Natural killer cell treated with Interleukin-12 subunit alpha and Interleukin-12 subunit beta and Interleukin-15 and Interleukin-18, amount 100 ng/mL, for 72 hours (primary cell): Measurements from ENCODE around the gene SMOC1. TPM values are rescaled to one million over a fixed set of nuclear protein-coding genes. Genes with fewer than 3 reads are reported as not detected.

Experiments used
- ATAC-seq, 2 donors: fragments of 150-1000 bp; cut with Tn5 transposase in 1 of 2; sonication (Bioruptor Pico), chemical (Tn5 transposase) in 1 of 2; 2 replicates each; pipeline ENCODE4 v1.10.0; 2021
- DNase-seq: peaks from one replicate; pipeline ENCODE4 v3.0.0; 2022; ENCODE audit warnings: low spot score
- H3K27ac Mint-ChIP-seq, 2 donors: 1 replicate in 1 of 2; 2 replicates in 1 of 2; pipeline ENCODE4 v1.8.0; 2022; ENCODE audit warnings: mixed read lengths in 2 of 2, mild to moderate bottlenecking in 1 of 2, moderate library complexity in 1 of 2
- H3K27me3 Mint-ChIP-seq, 2 donors: 1 replicate in 1 of 2; 2 replicates in 1 of 2; pipeline ENCODE4 v1.8.0; 2022; ENCODE audit warnings: mixed read lengths in 2 of 2
- H3K36me3 Mint-ChIP-seq: one replicate; pipeline ENCODE4 v1.8.0; 2022; ENCODE audit warnings: mixed read lengths
- H3K4me1 Mint-ChIP-seq, 2 donors: 1 replicate in 1 of 2; 2 replicates in 1 of 2; pipeline ENCODE4 v1.8.0; 2022; ENCODE audit warnings: low read depth in 2 of 2, mixed read lengths in 2 of 2, mild to moderate bottlenecking in 1 of 2
- H3K4me3 Mint-ChIP-seq: one replicate; pipeline ENCODE4 v1.8.0; 2022; ENCODE audit warnings: mixed read lengths
- H3K9me3 Mint-ChIP-seq: 2 replicates; pipeline ENCODE4 v1.8.0; 2022; ENCODE audit warnings: mixed read lengths
- total RNA-seq, 2 donors: library from RNA; stranded (reverse); gene quantifications; one replicate each; pipeline ENCODE4 v1.2.3, GENCODE V29; 2022

SMOC1 gene
- total RNA-seq, 2 donors from 2014 or later, result not detected

DNA sequence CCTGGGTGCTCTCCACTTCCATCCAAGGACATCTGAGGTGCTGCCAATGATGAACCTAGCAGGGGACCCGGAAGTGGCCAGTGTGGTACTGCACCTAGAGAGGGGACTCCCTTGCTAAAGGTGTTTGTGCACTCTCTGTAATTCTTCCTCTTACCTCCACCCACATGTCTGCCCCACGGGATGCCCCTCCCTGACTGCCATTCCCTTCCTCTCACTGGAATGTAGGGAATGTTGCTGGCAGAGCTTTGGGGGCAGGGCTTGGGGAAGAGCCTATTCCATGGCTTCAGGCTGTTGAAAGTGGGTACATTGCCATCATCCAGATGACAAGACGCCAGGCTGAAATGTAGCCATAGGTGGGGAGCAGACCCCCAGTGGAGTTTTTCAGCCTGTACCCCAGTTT, 153.2 kb downstream of the SMOC1 start:
- ATAC-seq (no peak), DNase-seq (no peak)
- H3K27me3 Mint-ChIP-seq, result peaks cover 3 to 10% of the 10 kb centered on the region in 2 donors
- H3K36me3 Mint-ChIP-seq, result no peaks in the 10 kb centered on the region
- no peak overlapping the region for H3K4me3 Mint-ChIP-seq
- peaks cover 0 to 3% of the 10 kb centered on the region in 2 donors for H3K4me1 Mint-ChIP-seq
- H3K27ac Mint-ChIP-seq, result no peak overlapping the region
- H3K9me3 Mint-ChIP-seq, result no peaks in the 10 kb centered on the region

DNA sequence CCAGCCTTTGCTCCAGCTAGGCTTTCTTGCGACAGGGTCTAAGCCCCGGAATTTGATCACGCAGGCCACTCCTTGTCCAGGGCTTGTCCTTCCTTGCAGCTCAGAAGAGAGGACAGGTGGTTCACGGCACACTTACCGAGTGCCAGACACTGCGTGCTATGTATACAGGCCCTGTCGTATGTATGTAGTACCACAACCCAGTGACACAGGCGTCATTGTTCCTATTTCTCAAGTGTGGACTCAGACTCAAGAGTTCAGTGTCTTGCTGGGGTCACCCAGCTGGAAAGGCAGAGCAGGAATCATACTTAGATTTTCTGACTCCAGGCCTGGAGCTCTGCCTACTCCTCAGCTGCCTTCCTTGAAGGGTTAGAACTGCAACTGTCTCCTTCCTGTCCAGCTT, 153.9 kb downstream of the SMOC1 start:
- Mint-ChIP-seq H3K9me3 (no peaks in the 10 kb centered on the region), H3K27me3 (peaks cover 2 to 10% of the 10 kb centered on the region in 2 donors), H3K27ac (no peak overlapping the region), H3K4me1 (peaks cover 0 to 2% of the 10 kb centered on the region in 2 donors), H3K4me3 (no peak overlapping the region), H3K36me3 (no peaks in the 10 kb centered on the region)
- no peak for ATAC-seq
- no peak for DNase-seq

DNA sequence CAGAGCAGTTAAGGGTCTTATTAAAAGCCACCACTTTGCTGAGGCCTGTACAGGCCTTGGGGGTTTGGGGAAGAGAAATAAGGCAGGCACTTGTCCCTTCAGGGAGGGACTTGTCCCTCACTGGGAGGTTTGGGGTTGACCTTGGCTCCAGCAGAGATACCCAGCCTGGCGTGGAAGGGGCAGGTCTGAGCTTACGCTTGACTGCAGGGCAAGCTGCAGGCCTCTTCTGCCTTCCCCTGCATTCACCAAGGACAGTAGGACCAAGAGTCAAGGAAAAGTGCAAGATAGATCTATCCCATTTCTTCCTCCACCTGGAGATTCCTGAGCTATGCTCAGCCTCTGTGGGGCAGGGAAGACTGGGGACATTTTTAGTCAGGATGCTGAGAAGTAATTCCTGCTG, 154.3 kb downstream of the SMOC1 start:
- Mint-ChIP-seq H3K9me3 (no peaks in the 10 kb centered on the region), H3K4me3 (no peak overlapping the region), H3K27ac (no peak overlapping the region), H3K4me1 (no peaks in the 10 kb centered on the region), H3K27me3 (peaks cover under 1 to 12% of the 10 kb centered on the region in 2 donors), H3K36me3 (no peaks in the 10 kb centered on the region)
- DNase-seq, result no peak
- no peak for ATAC-seq

DNA sequence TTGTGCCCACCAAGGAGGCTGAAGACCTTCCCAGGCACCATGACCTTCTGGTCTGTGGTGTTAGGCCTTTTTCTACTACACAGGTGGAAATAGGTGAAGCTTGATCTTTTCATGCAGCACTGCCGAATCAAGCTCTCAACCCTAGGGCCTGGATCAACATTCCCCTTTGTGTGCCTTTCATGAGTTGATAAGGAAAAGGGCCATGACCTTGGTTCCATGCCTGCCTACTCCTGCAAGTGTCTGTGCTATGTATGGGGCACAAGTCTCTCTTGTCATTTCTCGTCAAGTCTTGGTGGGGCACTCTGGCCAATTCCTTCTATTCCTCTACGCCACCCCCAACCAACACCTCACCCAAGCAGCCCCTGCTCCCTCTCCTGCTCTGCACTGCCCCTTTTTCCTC, 155.0 kb downstream of the SMOC1 start:
- Mint-ChIP-seq H3K9me3 (no peaks in the 10 kb centered on the region), H3K27me3 (peaks cover 7 to 19% of the 10 kb centered on the region in 2 donors)

DNA sequence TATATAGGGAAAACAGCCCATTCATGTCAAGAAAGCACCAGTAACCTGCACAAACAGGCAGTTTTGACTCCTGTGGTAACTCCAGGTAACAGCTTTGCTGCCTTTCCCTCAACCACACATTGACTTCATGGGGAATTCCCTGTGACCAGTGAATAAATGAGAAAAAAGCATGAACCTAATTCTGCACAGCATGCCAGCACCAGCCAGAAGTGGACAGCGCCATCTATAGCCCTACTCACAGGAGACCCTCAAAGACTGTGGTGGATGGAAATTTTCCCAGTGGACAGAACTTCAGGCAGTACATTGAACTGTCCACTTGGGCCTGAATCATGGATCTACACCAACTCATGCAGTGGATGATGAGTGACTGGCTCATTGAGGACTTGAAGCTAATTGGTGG, 157.4 kb downstream of the SMOC1 start:
- no peaks in the 10 kb centered on the region for H3K36me3 Mint-ChIP-seq
- peaks cover 14 to 33% of the 10 kb centered on the region in 2 donors for H3K27me3 Mint-ChIP-seq
- no peak for ATAC-seq
- no peak overlapping the region for H3K4me3 Mint-ChIP-seq
- H3K27ac Mint-ChIP-seq, result no peak overlapping the region
- DNase-seq, result no peak
- H3K4me1 Mint-ChIP-seq, result no peaks in the 10 kb centered on the region
- no peaks in the 10 kb centered on the region for H3K9me3 Mint-ChIP-seq

More for the DNA sequence above, 155.0 kb downstream of the SMOC1 start:
- no peaks in the 10 kb centered on the region for H3K36me3 Mint-ChIP-seq
- DNase-seq (no peak), ATAC-seq (peak in 1 of 2 donors; percentile 2)
- no peak overlapping the region for H3K27ac Mint-ChIP-seq
- no peaks in the 10 kb centered on the region for H3K4me1 Mint-ChIP-seq
- no peak overlapping the region for H3K4me3 Mint-ChIP-seq

DNA sequence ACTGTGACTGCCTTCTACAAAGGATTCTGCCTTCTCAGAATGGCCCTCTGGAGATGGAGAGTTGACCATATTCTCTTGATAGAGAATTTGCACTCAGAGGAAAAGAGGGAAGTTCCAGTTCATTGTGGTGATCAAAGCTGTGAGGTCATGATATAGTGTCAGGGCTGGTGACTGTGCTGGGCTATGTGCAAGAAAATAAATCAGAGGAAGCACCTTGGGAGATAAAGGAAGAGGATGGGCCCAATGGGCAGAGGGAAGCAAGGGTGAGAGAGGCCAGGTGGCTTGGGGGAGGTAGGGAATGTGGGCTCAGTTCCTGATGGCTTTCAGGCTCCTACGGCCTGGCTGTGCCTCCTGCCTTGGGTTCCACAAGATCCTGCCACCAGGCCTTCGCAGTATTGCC, 163.8 kb downstream of the SMOC1 start:
- H3K4me3 Mint-ChIP-seq, result no peak overlapping the region
- no peak overlapping the region for H3K27ac Mint-ChIP-seq
- ATAC-seq (no peak), DNase-seq (no peak)
- no peaks in the 10 kb centered on the region for H3K36me3 Mint-ChIP-seq
- H3K4me1 Mint-ChIP-seq, result no peaks in the 10 kb centered on the region
- H3K27me3 Mint-ChIP-seq, result peaks cover 32 to 58% of the 10 kb centered on the region in 2 donors
- no peaks in the 10 kb centered on the region for H3K9me3 Mint-ChIP-seq

DNA sequence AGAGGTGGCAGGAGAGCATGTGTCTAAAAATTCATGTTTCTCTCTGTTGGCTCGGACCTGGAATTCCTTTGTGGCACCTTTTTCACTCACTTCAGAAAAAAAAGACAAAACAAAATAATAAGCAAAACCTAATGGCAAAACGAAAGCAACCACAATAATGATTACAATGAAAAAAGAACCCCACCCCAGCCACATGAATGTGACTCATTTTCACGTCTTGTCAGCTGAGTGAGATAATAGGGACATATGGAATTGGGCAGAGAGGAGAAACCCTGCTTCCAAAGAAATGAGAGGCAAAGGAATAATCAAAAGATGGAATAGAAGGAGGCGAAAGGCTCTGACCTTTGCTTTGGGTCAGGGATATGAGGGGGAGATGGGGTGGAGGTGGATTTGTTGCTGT, 166.1 kb downstream of the SMOC1 start:
- ATAC-seq, result no peak
- Mint-ChIP-seq H3K36me3 (no peaks in the 10 kb centered on the region), H3K27me3 (peaks cover 18 to 47% of the 10 kb centered on the region in 2 donors), H3K27ac (no peak overlapping the region), H3K4me1 (no peaks in the 10 kb centered on the region), H3K4me3 (no peak overlapping the region), H3K9me3 (no peaks in the 10 kb centered on the region)
- no peak for DNase-seq

DNA sequence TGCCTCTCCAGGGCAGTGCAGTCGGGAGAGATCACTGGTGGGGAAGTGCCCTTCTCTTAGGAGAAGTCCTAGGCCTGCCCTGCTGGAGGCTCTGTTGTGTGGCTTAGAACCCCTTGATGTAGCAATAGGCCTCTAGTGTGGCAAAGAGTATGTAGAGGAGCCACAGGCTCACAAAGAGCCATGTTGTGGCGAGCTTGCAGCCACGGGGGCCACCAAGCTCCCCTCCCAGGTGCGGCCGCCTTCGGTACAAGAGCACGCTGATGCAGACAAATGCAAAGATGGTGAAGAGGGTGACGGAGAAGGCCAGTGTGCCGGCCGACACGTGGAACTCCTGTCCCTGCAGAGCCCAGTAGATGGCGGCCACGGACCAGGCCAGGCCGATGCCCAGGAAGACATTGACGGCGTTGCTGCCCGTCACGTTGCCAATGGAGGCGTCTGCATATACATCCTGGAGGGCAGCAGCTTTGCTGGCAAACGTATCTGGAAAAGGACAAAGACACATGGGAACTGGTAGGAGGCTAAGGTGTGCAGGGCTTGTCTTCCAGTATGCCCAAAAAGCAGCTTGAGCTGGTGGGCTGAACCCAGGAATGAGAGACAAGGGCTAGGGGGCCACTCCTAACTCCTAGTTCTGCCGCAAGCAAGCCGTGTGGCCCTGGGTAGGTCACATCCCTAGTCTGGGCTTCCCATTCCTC, 166.8 kb downstream of the SMOC1 start:
- no peaks in the 10 kb centered on the region for H3K36me3 Mint-ChIP-seq
- H3K27ac Mint-ChIP-seq, result no peak overlapping the region
- no peak for ATAC-seq
- peaks cover 18 to 44% of the 10 kb centered on the region in 2 donors for H3K27me3 Mint-ChIP-seq
- H3K4me3 Mint-ChIP-seq, result no peak overlapping the region
- no peaks in the 10 kb centered on the region for H3K4me1 Mint-ChIP-seq
- DNase-seq, result no peak
- no peaks in the 10 kb centered on the region for H3K9me3 Mint-ChIP-seq

DNA sequence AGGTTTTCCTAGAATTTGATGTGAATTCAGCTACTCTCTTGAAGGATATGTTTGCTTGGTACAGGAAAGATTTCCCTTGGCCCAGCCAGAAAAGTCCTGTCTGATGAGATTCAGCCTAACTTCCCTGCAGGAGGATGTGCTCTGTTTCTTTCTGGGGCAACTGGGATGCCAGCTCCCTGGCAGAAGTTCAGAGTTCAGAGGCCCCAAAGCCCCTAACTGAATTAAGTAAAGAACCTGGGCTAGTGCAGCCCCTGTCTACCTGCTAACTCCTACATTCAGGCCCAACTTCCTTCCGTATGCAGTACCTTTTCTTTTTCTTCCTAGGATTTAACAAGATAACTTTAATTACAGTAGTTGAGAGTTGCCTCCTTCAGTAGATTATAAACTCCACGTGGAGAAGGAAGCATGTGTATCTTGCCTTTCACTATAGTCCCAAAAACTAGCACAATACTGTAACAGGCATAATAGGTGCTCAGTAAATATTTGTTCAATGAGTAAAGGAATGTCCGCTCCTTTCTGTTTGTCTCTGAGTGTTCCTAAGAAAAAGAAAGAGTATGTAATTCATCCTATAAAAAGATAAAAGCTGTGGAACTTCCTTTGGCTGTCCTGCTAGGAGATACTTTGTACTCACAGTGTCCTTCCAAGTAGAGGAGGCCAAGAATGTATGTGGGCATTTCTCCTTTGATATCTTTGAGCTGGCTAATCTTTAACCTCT, 168.5 kb downstream of the SMOC1 start:
- ATAC-seq (no peak), DNase-seq (no peak)
- peaks cover 14 to 35% of the 10 kb centered on the region in 2 donors for H3K27me3 Mint-ChIP-seq
- no peaks in the 10 kb centered on the region for H3K36me3 Mint-ChIP-seq
- no peaks in the 10 kb centered on the region for H3K9me3 Mint-ChIP-seq
- H3K4me3 Mint-ChIP-seq, result no peak overlapping the region
- H3K27ac Mint-ChIP-seq, result no peak overlapping the region
- H3K4me1 Mint-ChIP-seq, result peaks cover 0 to 9% of the 10 kb centered on the region in 2 donors

DNA sequence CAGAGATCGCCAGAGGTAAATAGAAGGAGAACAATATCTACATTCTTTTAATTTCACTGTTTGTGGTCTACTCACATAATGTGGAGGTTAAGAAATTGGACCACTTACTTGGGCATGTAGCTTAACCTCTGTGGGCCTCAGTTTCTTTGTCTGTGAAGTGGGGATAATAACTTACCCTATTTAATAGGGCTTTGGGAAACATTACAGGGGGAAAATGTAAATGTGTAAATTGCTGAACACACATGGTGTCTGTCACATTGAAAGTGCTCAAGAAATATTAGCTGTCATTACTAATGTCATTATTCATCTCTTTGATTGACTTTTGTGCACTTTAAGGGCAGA, 169.1 kb downstream of the SMOC1 start:
- Mint-ChIP-seq H3K4me3 (no peak overlapping the region), H3K27ac (no peak overlapping the region)

DNA sequence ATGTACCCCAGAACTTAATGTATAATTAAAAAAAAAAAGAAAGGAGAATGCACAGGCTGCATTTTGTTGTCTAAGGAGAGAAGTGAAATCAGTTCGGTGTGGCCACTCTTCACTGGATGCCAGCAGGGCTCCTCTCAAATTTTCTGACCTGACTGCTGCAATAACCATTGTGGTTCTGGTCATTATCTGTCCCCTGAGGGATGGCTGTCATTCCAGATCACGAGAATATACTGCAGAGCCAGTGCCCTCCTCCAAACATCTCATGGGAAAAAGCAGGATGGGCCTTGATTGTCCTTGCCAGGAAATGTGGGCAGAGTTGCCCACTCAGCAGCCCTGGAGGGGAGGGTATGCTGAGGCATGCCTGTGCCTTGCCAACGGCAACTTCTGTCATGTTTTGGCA, 170.4 kb downstream of the SMOC1 start:
- Mint-ChIP-seq H3K9me3 (peaks cover 4% of the 10 kb centered on the region), H3K27ac (no peak overlapping the region), H3K27me3 (peaks cover 10 to 20% of the 10 kb centered on the region in 2 donors), H3K4me1 (peaks cover 0 to 9% of the 10 kb centered on the region in 2 donors), H3K36me3 (no peaks in the 10 kb centered on the region), H3K4me3 (no peak overlapping the region)
- no peak for ATAC-seq
- DNase-seq, result no peak

More for the DNA sequence above, 169.1 kb downstream of the SMOC1 start:
- Mint-ChIP-seq H3K9me3 (no peaks in the 10 kb centered on the region), H3K27me3 (peaks cover 11 to 30% of the 10 kb centered on the region in 2 donors), H3K36me3 (no peaks in the 10 kb centered on the region), H3K4me1 (peaks cover 0 to 9% of the 10 kb centered on the region in 2 donors)
- no peak for ATAC-seq
- no peak for DNase-seq

DNA sequence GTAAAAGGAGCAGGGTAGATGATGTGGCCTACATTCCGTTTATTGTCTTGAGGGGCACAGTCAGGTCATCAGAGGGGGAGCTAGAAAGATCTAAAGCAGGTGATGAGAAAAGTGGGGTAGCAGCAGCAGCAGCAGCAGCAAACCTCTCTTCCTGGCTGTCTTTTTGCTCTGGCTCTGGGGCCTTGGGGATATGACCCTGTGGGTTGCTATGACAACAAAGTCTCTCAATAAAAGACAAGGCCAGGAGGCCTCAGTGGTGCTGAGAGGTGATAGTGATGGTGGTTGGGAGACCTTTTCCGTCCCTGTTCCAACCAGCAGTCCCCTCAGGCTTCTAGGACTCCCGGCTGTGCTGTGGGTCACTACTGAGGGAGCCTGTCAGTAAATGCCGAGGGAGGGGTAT, 170.9 kb downstream of the SMOC1 start:
- Mint-ChIP-seq H3K4me3 (no peak overlapping the region), H3K36me3 (no peaks in the 10 kb centered on the region), H3K4me1 (peaks cover 0 to 9% of the 10 kb centered on the region in 2 donors), H3K9me3 (peaks cover 4% of the 10 kb centered on the region), H3K27ac (no peak overlapping the region), H3K27me3 (peaks cover 6 to 15% of the 10 kb centered on the region in 2 donors)
- no peak for ATAC-seq
- no peak for DNase-seq

DNA sequence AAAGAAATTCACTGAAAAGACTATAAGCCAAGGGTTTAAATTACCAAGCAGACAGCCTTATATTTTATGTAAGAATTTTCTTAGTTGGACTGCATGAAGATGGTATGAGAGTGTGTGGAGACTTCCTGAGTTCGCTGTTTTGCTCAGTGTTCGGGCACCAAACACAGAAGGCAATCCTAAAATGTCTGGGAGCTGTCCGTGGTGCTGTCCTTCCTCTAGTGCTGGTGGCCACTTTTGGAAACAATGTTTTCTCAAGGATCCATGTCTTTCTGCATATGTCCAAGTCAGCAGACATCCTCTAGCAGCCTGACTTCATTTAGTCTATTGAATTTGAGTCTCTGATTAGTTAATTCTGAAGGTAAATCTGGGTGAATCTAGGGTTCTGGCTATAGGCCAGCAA, 173.8 kb downstream of the SMOC1 start:
- Mint-ChIP-seq H3K27ac (no peak overlapping the region), H3K36me3 (no peaks in the 10 kb centered on the region), H3K4me1 (peaks cover 0 to 9% of the 10 kb centered on the region in 2 donors), H3K4me3 (no peak overlapping the region), H3K27me3 (peaks cover 14 to 27% of the 10 kb centered on the region in 2 donors), H3K9me3 (peaks cover 4% of the 10 kb centered on the region)
- ATAC-seq (no peak), DNase-seq (no peak)

DNA sequence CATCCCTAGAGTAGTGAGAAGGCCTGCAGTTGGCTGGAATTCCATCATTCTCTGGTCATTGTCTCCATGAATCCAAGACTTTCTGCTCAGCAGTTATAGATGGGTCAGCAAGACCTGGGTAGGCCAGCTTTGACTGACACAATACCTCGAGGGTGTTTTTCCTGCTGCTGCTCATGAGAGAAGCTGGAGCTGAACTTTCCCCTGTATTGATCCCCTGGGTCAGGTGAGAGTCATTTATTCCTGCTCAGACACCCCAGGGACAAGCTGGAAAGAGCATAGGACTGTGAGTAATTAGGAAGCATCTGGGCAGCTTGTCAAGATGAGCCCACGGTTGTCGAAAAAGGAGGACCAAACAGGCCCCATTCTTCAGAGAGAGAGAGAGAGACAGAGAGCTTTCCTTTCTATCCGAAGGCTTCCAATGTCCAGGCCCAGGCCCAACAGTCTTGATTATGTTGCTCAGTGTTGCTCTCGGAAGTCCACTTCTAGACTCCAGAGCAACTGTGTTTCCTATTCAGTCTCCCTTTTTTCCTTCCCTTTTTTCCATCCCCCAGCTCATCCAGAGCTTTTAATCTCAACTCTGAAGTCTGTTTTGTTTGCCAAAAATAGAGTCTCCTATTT, 178.4 kb downstream of the SMOC1 start:
- Mint-ChIP-seq H3K27me3 (peaks cover 25 to 42% of the 10 kb centered on the region in 2 donors), H3K36me3 (no peaks in the 10 kb centered on the region), H3K4me3 (no peak overlapping the region), H3K4me1 (peaks cover 0 to 2% of the 10 kb centered on the region in 2 donors), H3K27ac (no peak overlapping the region), H3K9me3 (peaks cover 4% of the 10 kb centered on the region)
- no peak for DNase-seq
- no peak for ATAC-seq
